Upper lobe of left lung (tissue), 6 donors: Measurements from ENCODE around the gene GULP1. TPM values are rescaled to one million over a fixed set of nuclear protein-coding genes. Genes with fewer than 3 reads are reported as not detected.

Experiments
- ATAC-seq, 2 donors: fragments of 200-7000 bp; cut with Tn5 transposase; one replicate each; pipeline ENCODE4 v1.9.1; 2022; ENCODE audit warnings: mild to moderate bottlenecking in 2 of 2, moderate library complexity in 2 of 2; ENCODE audit not compliant: low FRiP score in 2 of 2
- DNase-seq, 2 donors: peaks; one replicate each; pipeline ENCODE4 v3.0.0-alpha.2; 2019 to 2020
- H3K27ac ChIP-seq, 4 donors: fragments of 200-600 bp; sonication (generic); one replicate each; pipeline ENCODE4 v1.5.1; 2016 to 2019
- H3K27me3 ChIP-seq, 4 donors: fragments of 200-600 bp; sonication (generic); one replicate each; pipeline ENCODE4 v1.5.1; 2017 to 2019
- H3K36me3 ChIP-seq, 4 donors: fragments of 200-600 bp; sonication (generic); one replicate each; pipeline ENCODE4 v1.5.1; 2016 to 2019
- H3K4me1 ChIP-seq, 4 donors: fragments of 200-600 bp; sonication (generic); one replicate each; pipeline ENCODE4 v1.5.1; 2018 to 2019
- H3K4me3 ChIP-seq, 4 donors: fragments of 200-600 bp; sonication (generic); one replicate each; pipeline ENCODE4 v1.5.1; 2017 to 2019; ENCODE audit warnings: mild to moderate bottlenecking in 2 of 4, moderate library complexity in 1 of 4
- H3K9me3 ChIP-seq, 4 donors: fragments of 200-600 bp; sonication (generic); one replicate each; pipeline ENCODE4 v1.5.1; 2018 to 2019
- CTCF ChIP-seq, 6 experiments: fragments of 450-650 bp in 4 of 6; fragments of 200-600 bp in 2 of 6; sonication (generic) in 2 of 6; IDR thresholded peaks; one replicate each; pipeline ENCODE4 v1.5.1; 2016 to 2019; ENCODE audit warnings: antibody characterized with exemption in 6 of 6
- EP300 ChIP-seq, 4 donors: sonication (generic); formaldehyde crosslinking; IDR thresholded peaks; one replicate each; pipeline ENCODE4 v1.5.1; 2017; ENCODE audit warnings: antibody characterized with exemption in 4 of 4, control low read depth in 2 of 4
- POLR2A ChIP-seq, 4 donors: fragments of 450-650 bp; IDR thresholded peaks; one replicate each; pipeline ENCODE4 v1.5.1; 2016 to 2017; ENCODE audit warnings: antibody characterized with exemption in 4 of 4, mild to moderate bottlenecking in 2 of 4
- POLR2AphosphoS5 ChIP-seq, 2 donors: sonication (generic); formaldehyde crosslinking; IDR thresholded peaks; one replicate each; pipeline ENCODE4 v1.5.1; 2017; ENCODE audit warnings: antibody characterized with exemption in 2 of 2
- WGBS, 2 donors: methylation state at CpG; one replicate each; pipeline ENCODE4 v1.1.5; 2017 to 2018; 5-methylcytosine and 5-hydroxymethylcytosine counted together
- total RNA-seq, 6 donors: library from RNA; depleted of rRNA in 4 of 6; stranded (reverse); fragments of >200 nt in 4 of 6; gene quantifications; one replicate each; pipeline versions ENCODE4 v1.1.0 to v1.2.1, GENCODE V29; 2016 to 2021
- donor health status: DM: no; HTN: no; CAD: no; lungs with moderate emphysema.
- donor health status: DM: no; HTN: yes; CAD: no; lungs with severe emphysema.

Gene GULP1
- total RNA-seq, 6 donors from 2014 or later: 12.5 to 71.2 (median 32.7) TPM

- H3K27ac ChIP-seq: no peak overlapping the region
- H3K9me3 ChIP-seq: no peaks in the 10 kb centered on the region
- no peak for DNase-seq
- TF ChIP-seq POLR2A (IDR thresholded peaks at IDR 0.05) (no peak), EP300 (IDR thresholded peaks at IDR 0.05) (no peak), CTCF (IDR thresholded peaks at IDR 0.05) (no peak), POLR2AphosphoS5 (IDR thresholded peaks at IDR 0.05) (no peak)
- no peak for ATAC-seq
- no peaks in the 10 kb centered on the region for H3K27me3 ChIP-seq
- 82 to 84% methylated on average over 3 of the region's 3 CpGs for WGBS, 2 donors
- peaks cover 0 to 5% (median 0%) of the 10 kb centered on the region in 4 donors for H3K36me3 ChIP-seq
- H3K4me1 ChIP-seq: no peaks in the 10 kb centered on the region
- no peak overlapping the region for H3K4me3 ChIP-seq
Observed at GRCh38 chr2:188571543-188572303, 280.0 kb downstream of the GULP1 start.

GRCh38 chr2:188572592-188572991, 280.9 kb downstream of the GULP1 start:
- no peaks in the 10 kb centered on the region for H3K4me1 ChIP-seq
- TF ChIP-seq CTCF (IDR thresholded peaks at IDR 0.05) (no peak), POLR2AphosphoS5 (IDR thresholded peaks at IDR 0.05) (no peak), EP300 (IDR thresholded peaks at IDR 0.05) (no peak), POLR2A (IDR thresholded peaks at IDR 0.05) (no peak)
- no peak overlapping the region for H3K27ac ChIP-seq
- peaks cover 0 to 5% (median 0%) of the 10 kb centered on the region in 4 donors for H3K36me3 ChIP-seq
- H3K4me3 ChIP-seq: no peak overlapping the region
- 87 to 93% methylated on average over 1 of the region's 1 CpG for WGBS, 2 donors
- no peaks in the 10 kb centered on the region for H3K9me3 ChIP-seq
- H3K27me3 ChIP-seq: no peaks in the 10 kb centered on the region
- ATAC-seq: no peak
- DNase-seq: no peak

DNA sequence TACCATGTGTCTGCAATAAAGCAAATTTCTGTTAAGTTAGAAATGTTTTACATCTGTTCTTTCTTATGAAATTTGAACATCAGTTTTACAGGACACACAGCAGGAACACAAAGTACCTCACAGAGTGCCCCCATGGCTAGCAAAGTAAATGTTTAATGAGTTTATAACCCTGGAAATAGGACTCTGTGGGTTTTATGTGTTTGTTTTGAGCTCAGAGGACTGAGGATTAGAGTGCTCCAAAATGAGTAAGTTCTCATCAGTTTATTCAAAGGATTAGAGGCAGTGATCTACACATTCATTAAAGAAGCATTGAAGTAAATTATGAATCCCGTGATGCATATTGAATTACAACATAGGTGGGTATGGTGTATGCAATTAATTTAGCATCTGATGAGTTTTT, 281.8 kb downstream of the GULP1 start:
- peaks cover 0 to 5% (median 0%) of the 10 kb centered on the region in 4 donors for H3K36me3 ChIP-seq
- no peaks in the 10 kb centered on the region for H3K27me3 ChIP-seq
- TF ChIP-seq EP300 (IDR thresholded peaks at IDR 0.05) (no peak), CTCF (IDR thresholded peaks at IDR 0.05) (no peak), POLR2AphosphoS5 (IDR thresholded peaks at IDR 0.05) (no peak)
- no peak overlapping the region for H3K27ac ChIP-seq
- 94 to 100% methylated on average over 1 of the region's 1 CpG for WGBS, 2 donors
- ATAC-seq (no peak), DNase-seq (no peak)
- H3K4me1 ChIP-seq: no peaks in the 10 kb centered on the region
- no peak overlapping the region for H3K4me3 ChIP-seq
- no peaks in the 10 kb centered on the region for H3K9me3 ChIP-seq

- WGBS, 2 donors: 85 to 88% methylated on average over 2 of the region's 2 CpGs
- DNase-seq (no peak), ATAC-seq (no peak)
- Histone ChIP-seq H3K4me1 (no peaks in the 10 kb centered on the region), H3K27ac (no peak overlapping the region), H3K9me3 (no peaks in the 10 kb centered on the region), H3K36me3 (no peaks in the 10 kb centered on the region), H3K27me3 (no peaks in the 10 kb centered on the region), H3K4me3 (no peak overlapping the region)
- no peak for TF ChIP-seq POLR2A (IDR thresholded peaks at IDR 0.05)
- no peak for TF ChIP-seq POLR2AphosphoS5 (IDR thresholded peaks at IDR 0.05)
- TF ChIP-seq CTCF (IDR thresholded peaks at IDR 0.05): no peak
- TF ChIP-seq EP300 (IDR thresholded peaks at IDR 0.05): no peak
Observed at GRCh38 chr2:188576006-188576405, 284.3 kb downstream of the GULP1 start.

GRCh38 chr2:188576651-188577050, 285.0 kb downstream of the GULP1 start:
- no peaks in the 10 kb centered on the region for H3K9me3 ChIP-seq
- no peak for DNase-seq
- H3K4me1 ChIP-seq: no peaks in the 10 kb centered on the region
- no peak overlapping the region for H3K27ac ChIP-seq
- no peak overlapping the region for H3K4me3 ChIP-seq
- TF ChIP-seq CTCF (IDR thresholded peaks at IDR 0.05) (no peak), POLR2AphosphoS5 (IDR thresholded peaks at IDR 0.05) (no peak), POLR2A (IDR thresholded peaks at IDR 0.05) (no peak), EP300 (IDR thresholded peaks at IDR 0.05) (no peak)
- ATAC-seq: no peak
- WGBS, 2 donors: 78 to 84% methylated on average over 1 of the region's 1 CpG
- no peaks in the 10 kb centered on the region for H3K27me3 ChIP-seq
- H3K36me3 ChIP-seq: no peaks in the 10 kb centered on the region
